ENCODE data around the gene ENOSF1.

DNA sequence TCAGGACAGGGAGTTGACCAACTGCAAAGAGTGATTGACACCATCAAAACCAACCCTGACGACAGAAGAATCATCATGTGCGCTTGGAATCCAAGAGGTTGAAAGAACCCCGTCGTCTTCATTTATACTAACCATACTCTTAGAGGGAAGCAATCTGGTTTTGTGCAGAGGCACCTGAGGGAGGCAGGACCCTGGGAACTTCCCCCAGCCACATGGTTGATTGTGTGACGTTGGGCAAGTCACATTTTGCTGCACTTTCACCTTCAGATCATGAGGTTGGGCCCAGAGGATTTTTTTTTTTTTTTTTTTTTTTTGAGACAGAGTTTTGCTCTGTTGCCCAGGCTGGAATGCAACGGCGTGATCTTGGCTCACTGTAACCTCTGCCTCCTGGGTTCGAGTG, 43.4 kb downstream of the ENOSF1 start:
- TF ChIP-seq POLR2A (IDR thresholded peaks at IDR 0.05; ENCODE audit: low read depth, low read length) = no peak
- no peak for TF ChIP-seq POLR2AphosphoS5 (IDR thresholded peaks at IDR 0.05; ENCODE audit: low read depth, low read length)

All from GM12892 (cell line).